DND-41 (cell line): ENCODE data around the gene FAM78A.

ENCODE experiments used
- ATAC-seq: fragments of 200-7000 bp; cut with Tn5 transposase; 3 replicates; pipeline ENCODE4 v1.9.1; 2021; ENCODE audit warnings: low read depth; ENCODE audit not compliant: insufficient read depth
- DNase-seq: peaks from one replicate; pipeline ENCODE4 v3.0.0-alpha.2; 2020
- H2AFZ ChIP-seq: 2 replicates; pipeline ENCODE4 v1.6.0; 2012; ENCODE audit warnings: low read depth, low read length
- H3K27ac ChIP-seq: 2 replicates; pipeline ENCODE4 v1.5.1; 2012; ENCODE audit warnings: low read length, inconsistent platforms
- H3K27me3 ChIP-seq: fragments of 200-600 bp; sonication (generic); 2 replicates; pipeline ENCODE4 v1.6.0; 2012; ENCODE audit warnings: low read length, mild to moderate bottlenecking, inconsistent platforms; ENCODE audit not compliant: insufficient read depth, poor library complexity
- H3K36me3 ChIP-seq: 2 replicates; pipeline ENCODE4 v1.5.1; 2012; ENCODE audit warnings: low read length, inconsistent platforms; ENCODE audit not compliant: insufficient read depth
- H3K4me1 ChIP-seq: 2 replicates; pipeline ENCODE4 v1.5.1; 2012; ENCODE audit warnings: mild to moderate bottlenecking, low read length; ENCODE audit not compliant: insufficient read depth
- H3K4me2 ChIP-seq: 2 replicates; pipeline ENCODE4 v1.6.0; 2012; ENCODE audit warnings: mild to moderate bottlenecking, moderate library complexity, low read length, inconsistent platforms; ENCODE audit not compliant: insufficient read depth
- H3K4me3 ChIP-seq, 2 experiments: fragments of 200-600 bp in 1 of 2; shearing (Covaris generic) in 1 of 2; 2 replicates each; pipeline ENCODE4 v1.5.1; 2012 to 2016; ENCODE audit warnings: inconsistent platforms in 2 of 2, low read length in 2 of 2, mild to moderate bottlenecking in 2 of 2, low read depth in 1 of 2, moderate library complexity in 1 of 2
- H3K79me2 ChIP-seq: 2 replicates; pipeline ENCODE4 v1.6.0; 2012; ENCODE audit warnings: low read length, inconsistent platforms; ENCODE audit not compliant: insufficient read depth
- H3K9ac ChIP-seq: 2 replicates; pipeline ENCODE4 v1.6.0; 2012; ENCODE audit warnings: low read depth, mild to moderate bottlenecking, inconsistent platforms, low read length, moderate library complexity
- H3K9me3 ChIP-seq: 2 replicates; pipeline ENCODE4 v1.5.1; 2012; ENCODE audit warnings: low read length, moderate library complexity, mild to moderate bottlenecking, inconsistent platforms; ENCODE audit not compliant: insufficient read depth, severe bottlenecking
- H4K20me1 ChIP-seq: 2 replicates; pipeline ENCODE4 v1.6.0; 2012; ENCODE audit warnings: low read length; ENCODE audit not compliant: insufficient read depth
- CTCF ChIP-seq: IDR thresholded peaks from 2 replicates; pipeline ENCODE4 v1.5.1; 2012; ENCODE audit warnings: borderline replicate concordance, low read length, moderate library complexity, mild to moderate bottlenecking; ENCODE audit not compliant: poor library complexity, severe bottlenecking; ENCODE audit errors: extremely low read depth
- EZH2 ChIP-seq: IDR thresholded peaks from 3 replicates; pipeline ENCODE4 v1.6.1; 2012; ENCODE audit warnings: borderline replicate concordance, low read depth, mild to moderate bottlenecking, moderate library complexity, low read length, inconsistent platforms; ENCODE audit not compliant: severe bottlenecking

The FAM78A gene

GRCh38 chr9:131290767-131291370 lies 14.6 kb upstream of the FAM78A start:
- DNase-seq (no peak), ATAC-seq (no peak)
- Histone ChIP-seq H3K9me3 (no peaks in the 10 kb centered on the region), H3K4me3 (no peak overlapping the region), H3K4me2 (no peak overlapping the region), H3K27ac (no peak overlapping the region), H3K36me3 (no peaks in the 10 kb centered on the region), H3K9ac (no peak overlapping the region), H4K20me1 (no peaks in the 10 kb centered on the region), H2AFZ (no peak overlapping the region), H3K79me2 (no peaks in the 10 kb centered on the region), H3K27me3 (no peaks in the 10 kb centered on the region), H3K4me1 (no peaks in the 10 kb centered on the region)
- TF ChIP-seq EZH2 (no peak), CTCF (no peak)

GRCh38 chr9:131290036-131290766 lies 13.9 kb upstream of the FAM78A start:
- ATAC-seq: no peak
- TF ChIP-seq EZH2: no peak
- TF ChIP-seq CTCF: no peak
- no peak for DNase-seq
- Histone ChIP-seq H3K9ac (no peak overlapping the region), H3K27ac (no peak overlapping the region), H2AFZ (no peak overlapping the region), H3K9me3 (no peaks in the 10 kb centered on the region), H3K27me3 (no peaks in the 10 kb centered on the region), H3K79me2 (no peaks in the 10 kb centered on the region), H3K4me2 (no peak overlapping the region), H3K4me1 (no peaks in the 10 kb centered on the region), H3K36me3 (no peaks in the 10 kb centered on the region), H3K4me3 (no peak overlapping the region), H4K20me1 (no peaks in the 10 kb centered on the region)

- no peak for DNase-seq
- no peak within 1 kb of the TSS for H3K4me3 ChIP-seq
- ATAC-seq: no peak
- TF ChIP-seq EZH2 (no peak), CTCF (no peak)
- H2AFZ ChIP-seq: no peak within 1 kb of the TSS
- H3K4me1 ChIP-seq: no peaks in the 10 kb centered on the region
- H3K79me2 ChIP-seq: no peaks in the 10 kb centered on the region
- no peaks in the 10 kb centered on the region for H4K20me1 ChIP-seq
- no peak within 1 kb of the TSS for H3K27ac ChIP-seq
- no peaks in the 10 kb centered on the region for H3K9me3 ChIP-seq
- H3K4me2 ChIP-seq: no peak within 1 kb of the TSS
- no peaks in the 10 kb centered on the region for H3K36me3 ChIP-seq
- no peak within 1 kb of the TSS for H3K9ac ChIP-seq
- H3K27me3 ChIP-seq: no peaks in the 10 kb centered on the region
Observed at GRCh38 chr9:131289301-131290035, 13.2 kb upstream of the FAM78A start, which contains the start of gene PLPP7. PLPP7 (plus strand) TSS chr9:131289723; CDS start chr9:131289998, 275 bp downstream.
